ENCODE results near the gene HIVEP3.

- TF ChIP-seq CTCF (IDR thresholded peaks at IDR 0.05) (no peak), EZH2phosphoT487 (IDR thresholded peaks at IDR 0.05) (no peak), EZH2 (IDR thresholded peaks at IDR 0.05) (no peak)
Measured at GRCh38 chr1:41608211-41608610, 310.5 kb downstream of the HIVEP3 start.
